Gastrocnemius medialis (tissue), 4 donors: ENCODE results near the gene S100A8. TPM values are rescaled to one million over a fixed set of nuclear protein-coding genes. Genes with fewer than 3 reads are reported as not detected.

Experiments
- ATAC-seq, 2 donors: fragments of 150-250 bp; one replicate each; pipeline ENCODE4 v1.9.1; 2016
- DNase-seq, 2 donors: peaks; one replicate each; pipeline ENCODE4 v3.0.0-alpha.2; 2019
- H3K27ac ChIP-seq, 4 donors: fragments of 200-600 bp; sonication (generic); 1 replicate in 1 of 4; 2 replicates in 3 of 4; pipeline ENCODE4 v1.5.1; 2016 to 2018; ENCODE audit warnings: mild to moderate bottlenecking in 2 of 4, moderate library complexity in 1 of 4
- H3K27me3 ChIP-seq, 3 donors: fragments of 200-600 bp; sonication (generic) in 2 of 3; 1 replicate in 1 of 3; 2 replicates in 2 of 3; pipeline versions ENCODE4 v1.5.1 to v1.6.0; 2016 to 2019; ENCODE audit warnings: mild to moderate bottlenecking in 1 of 3, moderate library complexity in 1 of 3
- H3K36me3 ChIP-seq, 2 donors: fragments of 200-600 bp; sonication (generic) in 1 of 2; one replicate each; pipeline ENCODE4 v1.5.1; 2017 to 2018
- H3K4me1 ChIP-seq, 2 donors: fragments of 200-600 bp; sonication (generic) in 1 of 2; one replicate each; pipeline ENCODE4 v1.5.1; 2016 to 2017; ENCODE audit warnings: mild to moderate bottlenecking in 2 of 2
- H3K4me3 ChIP-seq, 4 donors: fragments of 200-600 bp; sonication (generic) in 3 of 4; 1 replicate in 1 of 4; 2 replicates in 3 of 4; pipeline ENCODE4 v1.5.1; 2016 to 2019; ENCODE audit warnings: mild to moderate bottlenecking in 2 of 4
- H3K9me3 ChIP-seq, 3 donors: fragments of 200-600 bp; sonication (generic) in 2 of 3; 1 replicate in 1 of 3; 2 replicates in 2 of 3; pipeline ENCODE4 v1.5.1; 2016 to 2019
- POLR2A ChIP-seq, 2 donors: fragments of 450-650 bp; IDR thresholded peaks; one replicate each; pipeline ENCODE4 v1.6.1; 2017; ENCODE audit warnings: antibody characterized with exemption in 2 of 2, mild to moderate bottlenecking in 2 of 2, moderate library complexity in 2 of 2
- in situ Hi-C, 4 donors: fragments of 200-750 bp; cut with MboI; loops; one replicate each; pipeline versions ENCODE4 v1.15.0 to v1.8.0; 2017; ENCODE audit warnings: low sequenced_read_pairs in 4 of 4
- intact Hi-C: fragments of 100-400 bp; cut with DNase I; formaldehyde crosslinking; loops from one replicate; pipeline ENCODE4 v1.15.1; 2023; ENCODE audit warnings: low total_unique reads
- total RNA-seq, 4 donors: library from RNA; depleted of rRNA; stranded (reverse); fragments of >200 nt; gene quantifications; one replicate each; pipeline versions ENCODE4 v1.1.0 to v1.2.3, GENCODE V29; 2016
- TF ChIP-seq, protein P1 (sequence below), 5 experiments: fragments of 450-650 bp in 3 of 5; fragments of 200-600 bp in 2 of 5; sonication (generic) in 2 of 5; IDR thresholded peaks in 4 of 5; conservative IDR thresholded peaks in 1 of 5; 1 replicate in 4 of 5; 2 replicates in 1 of 5; pipeline ENCODE4 v1.5.1; 2016 to 2019; ENCODE audit warnings: antibody characterized with exemption in 5 of 5, mild to moderate bottlenecking in 3 of 5, moderate library complexity in 3 of 5

S100A8 gene
- total RNA-seq, 4 donors from 2014 or later, result 4.2 to 41.6 (median 12.5) TPM

DNA sequence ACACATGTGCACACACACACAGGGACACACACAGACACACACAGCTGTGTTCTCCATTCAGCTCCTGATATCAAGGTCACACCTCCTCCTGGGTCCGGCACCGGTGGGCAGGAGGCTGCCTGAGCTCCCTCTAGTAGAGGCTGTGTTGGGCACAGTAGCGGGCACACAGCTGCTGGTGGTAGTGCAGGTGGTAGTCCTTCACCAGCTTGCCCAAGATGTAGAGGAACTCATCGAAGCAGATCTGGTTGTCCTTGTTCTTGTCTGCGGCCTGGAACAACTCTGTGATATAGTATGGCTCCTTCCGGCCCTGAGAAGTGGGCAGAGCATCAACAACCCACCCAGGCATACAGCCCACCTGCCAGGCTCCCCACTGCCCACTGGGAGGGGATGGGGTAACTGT is 5.6 kb upstream of the S100A8 start:
- H3K9me3 ChIP-seq, result no peaks in the 10 kb centered on the region
- no peak overlapping the region for H3K27ac ChIP-seq
- in situ Hi-C loops, result no loop called here
- intact Hi-C loops, result no loop called here
- no peak overlapping the region for H3K4me3 ChIP-seq
- H3K4me1 ChIP-seq, result peaks cover 3 to 20% of the 10 kb centered on the region in 2 donors
- DNase-seq, result no peak
- no peaks in the 10 kb centered on the region for H3K36me3 ChIP-seq
- no peaks in the 10 kb centered on the region for H3K27me3 ChIP-seq
- ATAC-seq, result no peak
- TF ChIP-seq, protein P1, sequence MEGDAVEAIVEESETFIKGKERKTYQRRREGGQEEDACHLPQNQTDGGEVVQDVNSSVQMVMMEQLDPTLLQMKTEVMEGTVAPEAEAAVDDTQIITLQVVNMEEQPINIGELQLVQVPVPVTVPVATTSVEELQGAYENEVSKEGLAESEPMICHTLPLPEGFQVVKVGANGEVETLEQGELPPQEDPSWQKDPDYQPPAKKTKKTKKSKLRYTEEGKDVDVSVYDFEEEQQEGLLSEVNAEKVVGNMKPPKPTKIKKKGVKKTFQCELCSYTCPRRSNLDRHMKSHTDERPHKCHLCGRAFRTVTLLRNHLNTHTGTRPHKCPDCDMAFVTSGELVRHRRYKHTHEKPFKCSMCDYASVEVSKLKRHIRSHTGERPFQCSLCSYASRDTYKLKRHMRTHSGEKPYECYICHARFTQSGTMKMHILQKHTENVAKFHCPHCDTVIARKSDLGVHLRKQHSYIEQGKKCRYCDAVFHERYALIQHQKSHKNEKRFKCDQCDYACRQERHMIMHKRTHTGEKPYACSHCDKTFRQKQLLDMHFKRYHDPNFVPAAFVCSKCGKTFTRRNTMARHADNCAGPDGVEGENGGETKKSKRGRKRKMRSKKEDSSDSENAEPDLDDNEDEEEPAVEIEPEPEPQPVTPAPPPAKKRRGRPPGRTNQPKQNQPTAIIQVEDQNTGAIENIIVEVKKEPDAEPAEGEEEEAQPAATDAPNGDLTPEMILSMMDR (IDR thresholded peaks at IDR 0.05 in 4 of 5, conservative IDR thresholded peaks at IDR 0.05 in 1 of 5), result no peak
- no peak for TF ChIP-seq POLR2A (IDR thresholded peaks at IDR 0.05)

DNA sequence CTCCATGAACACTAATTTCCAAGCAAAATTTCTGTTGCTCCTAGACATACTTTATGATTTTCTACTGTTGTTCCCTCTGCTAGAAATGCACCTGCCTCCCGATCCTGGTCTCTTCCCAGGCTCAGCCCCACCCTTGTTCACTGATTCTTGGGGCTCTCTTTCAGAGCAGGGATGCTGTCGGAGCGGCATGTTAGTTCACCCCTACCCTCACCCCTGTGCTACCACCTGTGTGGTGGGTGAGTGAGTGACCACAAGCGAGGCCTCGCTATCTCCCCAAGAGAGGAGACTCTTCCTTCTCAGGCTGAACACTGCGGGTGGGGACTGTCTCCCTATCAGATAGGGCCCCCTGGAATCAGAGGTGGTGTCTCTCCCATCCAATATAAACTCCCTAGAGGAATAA is 4.9 kb upstream of the S100A8 start:
- H3K27ac ChIP-seq, result peak overlapping the region in 1 of 4 donors; percentile 73
- H3K9me3 ChIP-seq, result no peaks in the 10 kb centered on the region
- no peak for TF ChIP-seq POLR2A (IDR thresholded peaks at IDR 0.05)
- TF ChIP-seq, protein P1 (IDR thresholded peaks at IDR 0.05 in 4 of 5, conservative IDR thresholded peaks at IDR 0.05 in 1 of 5), result no peak
- intact Hi-C loops, result loop anchor here (1.0 to 2.0 kb wide), 2 partner anchors 95 to 171 kb away; no protein-coding TSS in a partner anchor
- peaks cover 8 to 25% of the 10 kb centered on the region in 2 donors for H3K4me1 ChIP-seq
- no peaks in the 10 kb centered on the region for H3K27me3 ChIP-seq
- in situ Hi-C loops, result no loop called here
- no peaks in the 10 kb centered on the region for H3K36me3 ChIP-seq
- DNase-seq (no peak), ATAC-seq (no peak)
- no peak overlapping the region for H3K4me3 ChIP-seq

DNA sequence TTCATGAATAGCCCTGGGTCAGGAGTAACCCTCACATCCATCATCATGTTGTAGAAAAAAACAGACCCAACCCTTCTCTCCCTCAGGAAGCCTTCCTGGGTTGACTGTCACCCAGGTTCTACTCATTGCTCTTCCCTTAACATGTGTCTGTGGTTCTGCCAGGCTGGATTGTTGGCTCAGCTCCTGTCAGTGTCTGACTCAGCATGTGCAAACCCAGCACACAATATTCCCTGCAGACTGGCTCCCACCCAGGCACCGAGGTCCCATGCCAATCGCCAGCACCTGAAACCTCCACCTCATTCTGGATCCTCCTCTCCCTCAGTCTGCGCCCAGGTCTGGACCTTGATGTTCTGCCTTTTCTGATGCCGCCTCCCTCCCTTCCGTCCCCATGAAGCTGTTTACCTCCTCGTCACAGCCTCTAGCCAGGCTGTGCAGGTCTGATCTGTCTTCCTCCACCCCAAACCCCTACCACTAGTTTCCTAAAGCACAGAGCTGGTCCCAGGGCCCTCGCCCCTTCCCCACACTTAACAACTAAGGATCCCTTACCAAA is 4.3 kb upstream of the S100A8 start:
- TF ChIP-seq, protein P1 (IDR thresholded peaks at IDR 0.05 in 4 of 5, conservative IDR thresholded peaks at IDR 0.05 in 1 of 5), result no peak
- TF ChIP-seq POLR2A (IDR thresholded peaks at IDR 0.05), result no peak
- Histone ChIP-seq H3K27me3 (no peaks in the 10 kb centered on the region), H3K4me3 (no peak overlapping the region), H3K36me3 (no peaks in the 10 kb centered on the region), H3K27ac (peak overlapping the region in 2 of 4 donors; percentile 44 to 73), H3K9me3 (no peaks in the 10 kb centered on the region), H3K4me1 (peaks cover 13 to 31% of the 10 kb centered on the region in 2 donors)
- DNase-seq, result peak; percentile 82 to 83
- intact Hi-C loops, result loop anchor here (1.0 to 2.0 kb wide), 2 partner anchors 96 to 171 kb away; no protein-coding TSS in a partner anchor
- in situ Hi-C loops, result no loop called here
- ATAC-seq, result peak; percentile 89 to 90

DNA sequence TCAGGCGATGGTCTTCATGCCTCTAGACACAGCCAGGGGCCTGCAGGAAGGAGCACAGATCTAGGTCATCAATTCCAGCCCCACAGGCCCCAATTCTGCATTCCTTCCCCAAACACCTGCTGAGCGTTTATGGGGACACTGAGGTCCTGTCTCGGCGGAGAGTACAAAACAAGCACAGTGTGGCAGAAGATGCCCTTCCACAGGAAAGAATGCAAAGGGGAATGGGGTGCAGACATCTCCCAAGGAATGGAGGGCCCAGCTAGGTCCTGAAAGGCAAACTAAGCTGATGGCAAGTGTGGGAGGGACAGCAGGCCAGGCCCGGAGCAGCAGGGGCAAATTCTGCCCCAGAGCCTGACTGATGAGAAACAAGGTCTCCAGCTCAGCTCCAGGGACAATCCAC is 3.5 kb upstream of the S100A8 start:
- in situ Hi-C loops, result no loop called here
- H3K27ac ChIP-seq, result no peak overlapping the region
- no peaks in the 10 kb centered on the region for H3K27me3 ChIP-seq
- peaks cover 13 to 32% of the 10 kb centered on the region in 2 donors for H3K4me1 ChIP-seq
- ATAC-seq (no peak), DNase-seq (no peak)
- H3K36me3 ChIP-seq, result no peaks in the 10 kb centered on the region
- TF ChIP-seq, protein P1 (IDR thresholded peaks at IDR 0.05 in 4 of 5, conservative IDR thresholded peaks at IDR 0.05 in 1 of 5), result no peak
- TF ChIP-seq POLR2A (IDR thresholded peaks at IDR 0.05), result no peak
- no peaks in the 10 kb centered on the region for H3K9me3 ChIP-seq
- no peak overlapping the region for H3K4me3 ChIP-seq
- intact Hi-C loops, result loop anchor here (2.0 to 5.0 kb wide), 2 partner anchors 37 to 96 kb away; partner anchors contain the start of gene S100A9
